IMR-90 (cell line): ENCODE results near the gene SEPHS2. TPM values are rescaled to one million over a fixed set of nuclear protein-coding genes. Genes with fewer than 3 reads are reported as not detected.

ENCODE experiments used
- ATAC-seq: fragments of 200-7000 bp; cut with Tn5 transposase; 2 replicates; pipeline ENCODE4 v1.9.1; 2020; ENCODE audit warnings: low read depth, mild to moderate bottlenecking, moderate library complexity
- BruUV-seq: library from RNA; stranded (reverse); fragments of 400-500 nt; replicated peaks from 2 replicates; lab custom pipeline; 2021; lab: Mats Ljungman, UMichigan
- CTCF ChIA-PET: fragments of 300-600 bp; formaldehyde crosslinking; extraction: SDS; loops from one replicate; lab custom pipeline; 2021; ENCODE audit warnings: antibody characterized with exemption; lab: Yijun Ruan, JAX
- POLR2A ChIA-PET: fragments of 300-600 bp; sonication (Branson Sonifier 250); formaldehyde crosslinking; loops from one replicate; lab custom pipeline; 2022; ENCODE audit warnings: antibody characterized with exemption; ENCODE audit not compliant: unreplicated experiment; lab: Charles Lee
- DNase-seq: peaks from one replicate; pipeline ENCODE4 v3.0.0; 2013
- H2AFZ ChIP-seq: replicated peaks from 2 replicates; pipeline ENCODE3; 2013; ENCODE audit warnings: low read length, mild to moderate bottlenecking; ENCODE audit not compliant: poor library complexity
- H2AK5ac ChIP-seq: 2 replicates; pipeline ENCODE4 v1.6.1; 2013; ENCODE audit warnings: low read depth, low read length, inconsistent platforms
- H2AK9ac ChIP-seq: replicated peaks from 2 replicates; pipeline ENCODE3; 2013; ENCODE audit warnings: mild to moderate bottlenecking, low read depth, low read length, moderate library complexity; ENCODE audit not compliant: poor library complexity
- H2BK120ac ChIP-seq: 2 replicates; pipeline ENCODE4 v1.6.1; 2013; ENCODE audit warnings: low read depth, low read length, inconsistent platforms
- H2BK15ac ChIP-seq: 3 replicates; pipeline ENCODE4 v1.6.1; 2013; ENCODE audit warnings: low read depth, low read length, inconsistent platforms
- H2BK20ac ChIP-seq: 2 replicates; pipeline ENCODE4 v1.6.1; 2013; ENCODE audit warnings: low read depth, mild to moderate bottlenecking, inconsistent platforms, low read length, moderate library complexity
- H2BK5ac ChIP-seq: 2 replicates; pipeline ENCODE4 v1.6.1; 2013; ENCODE audit warnings: mild to moderate bottlenecking, low read depth, low read length, inconsistent platforms; ENCODE audit not compliant: poor library complexity, severe bottlenecking
- H3K14ac ChIP-seq: replicated peaks from 2 replicates; pipeline ENCODE4 v1.6.1; 2013; ENCODE audit warnings: low read depth, low read length, inconsistent platforms
- H3K18ac ChIP-seq: 2 replicates; pipeline ENCODE4 v1.6.1; 2013; ENCODE audit warnings: low read depth, low read length, control low read depth
- H3K23ac ChIP-seq: 2 replicates; pipeline ENCODE4 v1.6.1; 2013; ENCODE audit warnings: low read depth, low read length, inconsistent platforms
- H3K27ac ChIP-seq: 2 replicates; pipeline ENCODE4 v1.5.1; 2013; ENCODE audit warnings: mild to moderate bottlenecking, control low read depth, low read length; ENCODE audit not compliant: insufficient read depth
- H3K27me3 ChIP-seq: 2 replicates; pipeline ENCODE4 v1.6.1; 2013; ENCODE audit warnings: low read length; ENCODE audit not compliant: control insufficient read depth, insufficient read depth
- H3K36me3 ChIP-seq: 2 replicates; pipeline ENCODE4 v1.6.1; 2013; ENCODE audit warnings: low read length, mixed read lengths; ENCODE audit not compliant: control insufficient read depth, insufficient read depth
- H3K4ac ChIP-seq: 2 replicates; pipeline ENCODE4 v1.6.1; 2013; ENCODE audit warnings: low read depth, low read length, inconsistent platforms
- H3K4me1 ChIP-seq: 2 replicates; pipeline ENCODE4 v1.6.1; 2013; ENCODE audit warnings: low read length, mixed read lengths; ENCODE audit not compliant: control insufficient read depth, insufficient read depth
- H3K4me2 ChIP-seq: 2 replicates; pipeline ENCODE4 v1.6.1; 2013; ENCODE audit warnings: low read depth, mild to moderate bottlenecking, control low read depth, low read length, moderate library complexity
- H3K4me3 ChIP-seq: 2 replicates; pipeline ENCODE4 v1.5.1; 2013; ENCODE audit warnings: low read depth, mild to moderate bottlenecking, control low read depth, low read length, moderate library complexity; ENCODE audit not compliant: insufficient read depth
- H3K56ac ChIP-seq: 2 replicates; pipeline ENCODE4 v1.6.1; 2013; ENCODE audit warnings: low read length, inconsistent platforms; ENCODE audit not compliant: insufficient read depth; ENCODE audit errors: extremely low read depth
- H3K79me1 ChIP-seq, 2 experiments: 2 replicates each; pipeline ENCODE4 v1.6.1; 2013; ENCODE audit warnings: low read length in 2 of 2, inconsistent platforms in 1 of 2, low read depth in 1 of 2
- H3K9ac ChIP-seq: 2 replicates; pipeline ENCODE4 v1.6.1; 2013; ENCODE audit warnings: low read depth, low read length, control low read depth
- H3K9me1 ChIP-seq: 2 replicates; pipeline ENCODE4 v1.6.1; 2013; ENCODE audit warnings: low read length, inconsistent platforms; ENCODE audit not compliant: insufficient read depth
- H3K9me3 ChIP-seq: 2 replicates; pipeline ENCODE4 v1.6.1; 2013; ENCODE audit warnings: low read length; ENCODE audit not compliant: control insufficient read depth, insufficient read depth
- H4K20me1 ChIP-seq: 2 replicates; pipeline ENCODE4 v1.6.1; 2013; ENCODE audit warnings: low read length, inconsistent platforms; ENCODE audit not compliant: insufficient read depth
- H4K5ac ChIP-seq: 2 replicates; pipeline ENCODE4 v1.6.1; 2013; ENCODE audit warnings: mild to moderate bottlenecking, low read depth, low read length, control low read depth
- H4K8ac ChIP-seq, 2 experiments: 2 replicates each; pipeline ENCODE4 v1.6.1; 2013; ENCODE audit warnings: low read depth in 2 of 2, low read length in 2 of 2, control low read depth in 1 of 2, inconsistent platforms in 1 of 2
- H4K91ac ChIP-seq: 2 replicates; pipeline ENCODE4 v1.6.1; 2013; ENCODE audit warnings: low read depth, low read length, inconsistent platforms; ENCODE audit not compliant: insufficient read depth
- BHLHE40 ChIP-seq: fragments of 150-350 bp; IDR thresholded peaks from 2 replicates; pipeline ENCODE4 v1.6.1; 2016; ENCODE audit warnings: mild to moderate bottlenecking, low read depth, low read length
- CEBPB ChIP-seq: IDR thresholded peaks from 2 replicates; pipeline ENCODE4 v1.6.1; 2012; ENCODE audit warnings: low read depth, low read length, improper control_type of control experiment
- CHD1 ChIP-seq: IDR thresholded peaks from 2 replicates; pipeline ENCODE4 v1.6.1; 2012; ENCODE audit warnings: low read depth, low read length, improper control_type of control experiment
- FOS ChIP-seq: fragments of 150-350 bp; IDR thresholded peaks from 2 replicates; pipeline ENCODE4 v1.6.1; 2016; ENCODE audit warnings: low read depth, low read length
- MAFK ChIP-seq: IDR thresholded peaks from 2 replicates; pipeline ENCODE4 v1.6.1; 2012; ENCODE audit warnings: low read depth, low read length, improper control_type of control experiment
- MAZ ChIP-seq: IDR thresholded peaks from 2 replicates; pipeline ENCODE4 v1.6.1; 2012; ENCODE audit warnings: low read depth, mild to moderate bottlenecking, low read length, improper control_type of control experiment, moderate library complexity, borderline replicate concordance
- MXI1 ChIP-seq: IDR thresholded peaks from 2 replicates; pipeline ENCODE4 v1.6.1; 2012; ENCODE audit warnings: low read depth, mild to moderate bottlenecking, low read length, moderate library complexity, borderline replicate concordance
- NFE2L2 ChIP-seq: fragments of 150-350 bp; IDR thresholded peaks from 2 replicates; pipeline ENCODE4 v1.6.1; 2016; ENCODE audit warnings: low read depth, mild to moderate bottlenecking, low read length
- POLR2A ChIP-seq: IDR thresholded peaks from 2 replicates; pipeline ENCODE4 v1.6.1; 2012; ENCODE audit warnings: mild to moderate bottlenecking, low read depth, low read length
- RAD21 ChIP-seq: IDR thresholded peaks from 2 replicates; pipeline ENCODE4 v1.6.1; 2012; ENCODE audit warnings: low read length, improper control_type of control experiment
- RCOR1 ChIP-seq: IDR thresholded peaks from 2 replicates; pipeline ENCODE4 v1.6.1; 2012; ENCODE audit warnings: mild to moderate bottlenecking, low read length, improper control_type of control experiment; ENCODE audit not compliant: insufficient replicate concordance
- RFX5 ChIP-seq: IDR thresholded peaks from 2 replicates; pipeline ENCODE4 v1.8.0; 2012; ENCODE audit warnings: low read depth, mild to moderate bottlenecking, low read length, moderate library complexity
- WGBS, 2 experiments: methylation state at CpG; one replicate each; pipeline versions ENCODE4 v1.1.5 to v1.1.7; 2013; ENCODE audit warnings: missing lambda C conversion rate in 2 of 2; ENCODE audit not compliant: insufficient read length in 1 of 2; ENCODE audit errors: extremely low coverage in 2 of 2; 5-methylcytosine and 5-hydroxymethylcytosine counted together
- dilution Hi-C: fragments of 300-500 bp; cut with HindIII; formaldehyde crosslinking; loops from one replicate; pipeline ENCODE4 v1.14.3; 2018; ENCODE audit warnings: low sequenced_read_pairs; ENCODE audit not compliant: unreplicated experiment
- in situ Hi-C: fragments of 300-500 bp; cut with MboI; formaldehyde crosslinking; loops from 3 replicates; pipeline ENCODE4 v1.14.3; 2019; ENCODE audit warnings: low sequenced_read_pairs, inconsistent platforms, mixed read lengths
- intact Hi-C: fragments of 100-400 bp; cut with micrococcal nuclease; formaldehyde crosslinking; loops from 2 replicates; pipeline ENCODE4 v1.10.0; 2022
- polyA plus RNA-seq, 3 experiments: library from polyadenylated mRNA; depleted of rRNA; stranded (reverse); fragments of >200 nt; gene quantifications; 2 replicates each; pipeline ENCODE4 v1.2.3, GENCODE V29; 2012; ENCODE audit warnings: low replicate concordance in 1 of 3
- total RNA-seq: library from RNA; depleted of rRNA; stranded (reverse); fragments of >200 nt; gene quantifications from 2 replicates; pipeline ENCODE4 v1.2.3, GENCODE V29; 2012
- TF ChIP-seq, protein P1 (sequence below): conservative IDR thresholded peaks from 2 replicates; pipeline ENCODE4 v1.5.1; 2012; ENCODE audit warnings: mild to moderate bottlenecking, low read depth, low read length, improper control_type of control experiment
- TF ChIP-seq, protein P2 (sequence below): fragments of 150-350 bp; IDR thresholded peaks from 2 replicates; pipeline ENCODE4 v1.6.1; 2016; ENCODE audit warnings: low read depth, mild to moderate bottlenecking, low read length, moderate library complexity, borderline replicate concordance

The SEPHS2 gene
- total and polyA plus RNA-seq, 2 of the 4 experiments (the other 2 are of a cell fraction): 10.4 to 31.4 TPM

DNA sequence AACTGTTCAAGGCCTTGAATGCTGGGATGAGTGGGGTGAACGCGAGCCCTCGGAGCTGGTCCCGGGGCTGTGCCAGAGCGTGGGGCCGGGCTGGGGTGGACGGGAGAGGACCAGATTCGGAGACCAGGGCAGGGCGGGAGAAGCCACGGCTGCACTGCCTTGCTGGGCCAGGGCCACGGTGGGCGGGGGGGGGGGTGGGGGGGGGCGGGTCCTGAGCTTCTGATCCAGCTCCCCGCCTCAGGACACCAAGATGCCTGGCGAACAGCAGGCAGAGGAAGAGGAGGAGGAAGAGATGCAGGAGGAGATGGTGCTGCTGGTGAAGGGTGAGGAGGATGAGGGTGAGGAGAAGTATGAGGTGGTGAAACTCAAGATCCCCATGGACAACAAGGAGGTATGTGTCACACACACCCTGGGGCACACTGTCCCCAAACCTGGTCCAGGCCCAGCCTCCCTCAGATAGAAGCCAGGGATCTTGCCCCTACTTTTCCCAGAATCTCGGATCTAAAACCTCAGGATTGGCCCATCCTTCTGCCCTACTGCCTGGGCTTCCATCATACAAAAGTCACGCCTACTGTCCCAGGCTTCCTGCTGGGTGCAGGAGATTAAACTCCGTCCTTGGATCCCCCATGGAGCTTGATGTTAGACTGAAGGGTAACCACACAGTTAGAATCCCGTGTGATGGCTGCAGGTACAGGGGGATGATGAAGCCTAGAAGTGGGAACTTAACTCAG is 37.7 kb downstream of the SEPHS2 start:
- Histone ChIP-seq H3K27me3 (no peaks in the 10 kb centered on the region), H3K36me3 (peaks cover 11% of the 10 kb centered on the region), H3K23ac (peak overlapping the region; percentile 86), H3K79me1 (peaks cover 15 to 48% of the 10 kb centered on the region in 2 experiments), H3K9me1 (peaks cover 11% of the 10 kb centered on the region), H3K9me3 (no peaks in the 10 kb centered on the region), H2AK9ac (peak overlapping the region; percentile 92), H4K5ac (peak overlapping the region; percentile 6; the same call in 1 of the 2 replicates), H3K14ac (peak overlapping the region; percentile 36; the same call in 1 of the 2 replicates), H3K9ac (peak overlapping the region; percentile 75), H3K56ac (peak overlapping the region; percentile 67; the same call in 1 of the 2 replicates), H4K8ac (peak overlapping the region; percentile 63 to 84; a peak in 3 of 4 replicates), H3K27ac (peak overlapping the region; percentile 82), H3K4me1 (peaks cover 11% of the 10 kb centered on the region), H3K4ac (peak overlapping the region; percentile 75), H3K18ac (no peak overlapping the region), H2BK5ac (peak overlapping the region; percentile 45), H2AK5ac (peak overlapping the region; percentile 76), H2AFZ (peak overlapping the region; percentile 94), H3K4me2 (peak overlapping the region; percentile 81), H2BK20ac (peak overlapping the region; percentile 15; the same call in 1 of the 2 replicates), H3K4me3 (peak overlapping the region; percentile 71), H2BK120ac (no peak overlapping the region), H2BK15ac (no peak overlapping the region), H4K91ac (peak overlapping the region; percentile 38; the same call in 1 of the 2 replicates), H4K20me1 (peaks cover 10% of the 10 kb centered on the region; the same call in 1 of the 2 replicates)
- no peak for DNase-seq
- peak; percentile 45 for ATAC-seq
- intact Hi-C loops: loop anchor here (2.0 to 10.0 kb wide), 2 partner anchors 13 to 313 kb away; partner anchors contain the start of genes TBX6, YPEL3 and ZNF48
- BruUV-seq: no TSS peak
- ChIA-PET POLR2A (interaction anchor here (0.6 to 1.1 kb wide), 4 partner anchors 9 to 314 kb away, joined by 3 to 7 read pairs (median 5); partner anchors contain the start of gene ZNF48), CTCF (no interaction called here)
- dilution Hi-C loops: no loop called here
- WGBS, 2 experiments: 40% methylated on average over 1 of the region's 19 CpGs; no CpG with 5 or more reads in 1 of the 2 experiments
- in situ Hi-C loops: loop anchor here (10.0 to 25.0 kb wide), 2 partner anchors 221 to 333 kb away; partner anchors contain the start of genes BOLA2B, CORO1A, PPP4C and SLX1A
- TF ChIP-seq MAZ (no peak), RAD21 (no peak), CHD1 (no peak), MAFK (no peak), FOS (no peak), RCOR1 (no peak), POLR2A (no peak), BHLHE40 (no peak), CEBPB (no peak), RFX5 (no peak), NFE2L2 (no peak), MXI1 (no peak)
- TF ChIP-seq, protein P1, sequence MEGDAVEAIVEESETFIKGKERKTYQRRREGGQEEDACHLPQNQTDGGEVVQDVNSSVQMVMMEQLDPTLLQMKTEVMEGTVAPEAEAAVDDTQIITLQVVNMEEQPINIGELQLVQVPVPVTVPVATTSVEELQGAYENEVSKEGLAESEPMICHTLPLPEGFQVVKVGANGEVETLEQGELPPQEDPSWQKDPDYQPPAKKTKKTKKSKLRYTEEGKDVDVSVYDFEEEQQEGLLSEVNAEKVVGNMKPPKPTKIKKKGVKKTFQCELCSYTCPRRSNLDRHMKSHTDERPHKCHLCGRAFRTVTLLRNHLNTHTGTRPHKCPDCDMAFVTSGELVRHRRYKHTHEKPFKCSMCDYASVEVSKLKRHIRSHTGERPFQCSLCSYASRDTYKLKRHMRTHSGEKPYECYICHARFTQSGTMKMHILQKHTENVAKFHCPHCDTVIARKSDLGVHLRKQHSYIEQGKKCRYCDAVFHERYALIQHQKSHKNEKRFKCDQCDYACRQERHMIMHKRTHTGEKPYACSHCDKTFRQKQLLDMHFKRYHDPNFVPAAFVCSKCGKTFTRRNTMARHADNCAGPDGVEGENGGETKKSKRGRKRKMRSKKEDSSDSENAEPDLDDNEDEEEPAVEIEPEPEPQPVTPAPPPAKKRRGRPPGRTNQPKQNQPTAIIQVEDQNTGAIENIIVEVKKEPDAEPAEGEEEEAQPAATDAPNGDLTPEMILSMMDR: no peak
- TF ChIP-seq, protein P2, sequence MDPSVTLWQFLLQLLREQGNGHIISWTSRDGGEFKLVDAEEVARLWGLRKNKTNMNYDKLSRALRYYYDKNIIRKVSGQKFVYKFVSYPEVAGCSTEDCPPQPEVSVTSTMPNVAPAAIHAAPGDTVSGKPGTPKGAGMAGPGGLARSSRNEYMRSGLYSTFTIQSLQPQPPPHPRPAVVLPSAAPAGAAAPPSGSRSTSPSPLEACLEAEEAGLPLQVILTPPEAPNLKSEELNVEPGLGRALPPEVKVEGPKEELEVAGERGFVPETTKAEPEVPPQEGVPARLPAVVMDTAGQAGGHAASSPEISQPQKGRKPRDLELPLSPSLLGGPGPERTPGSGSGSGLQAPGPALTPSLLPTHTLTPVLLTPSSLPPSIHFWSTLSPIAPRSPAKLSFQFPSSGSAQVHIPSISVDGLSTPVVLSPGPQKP: no peak
